Trophoblast cell (in vitro differentiated cells and primary cell): ENCODE measurements around the gene LGALS14.

ENCODE experiments used
- DNase-seq, 2 donors: peaks; one replicate each; pipeline ENCODE4 v3.0.0-alpha.2; 2016
- H2AFZ ChIP-seq: 2 replicates; pipeline ENCODE4 v1.6.1; 2013; ENCODE audit warnings: low read length, moderate library complexity, mild to moderate bottlenecking; ENCODE audit not compliant: insufficient read depth, poor library complexity
- H2AK5ac ChIP-seq: 2 replicates; pipeline ENCODE4 v1.6.1; 2013; ENCODE audit warnings: mild to moderate bottlenecking, low read length
- H2BK120ac ChIP-seq: 2 replicates; pipeline ENCODE4 v1.6.1; 2013; ENCODE audit warnings: low read length, mild to moderate bottlenecking, moderate library complexity; ENCODE audit not compliant: insufficient read depth, poor library complexity
- H2BK12ac ChIP-seq: 2 replicates; pipeline ENCODE4 v1.6.1; 2013; ENCODE audit warnings: mild to moderate bottlenecking, low read length, moderate library complexity
- H2BK5ac ChIP-seq: 2 replicates; pipeline ENCODE4 v1.6.1; 2013; ENCODE audit warnings: low read length, low read depth, moderate library complexity, mild to moderate bottlenecking; ENCODE audit not compliant: poor library complexity
- H3K14ac ChIP-seq: 2 replicates; pipeline ENCODE4 v1.6.1; 2013; ENCODE audit warnings: mild to moderate bottlenecking, low read length
- H3K18ac ChIP-seq: 2 replicates; pipeline ENCODE4 v1.6.1; 2013; ENCODE audit warnings: mild to moderate bottlenecking, low read length
- H3K23ac ChIP-seq: 2 replicates; pipeline ENCODE4 v1.6.1; 2013; ENCODE audit warnings: low read length
- H3K27ac ChIP-seq: 2 replicates; pipeline ENCODE4 v1.5.1; 2013; ENCODE audit warnings: low read depth, mild to moderate bottlenecking, inconsistent platforms, low read length, moderate library complexity
- H3K27me3 ChIP-seq: 2 replicates; pipeline ENCODE4 v1.6.1; 2013; ENCODE audit warnings: inconsistent platforms, mild to moderate bottlenecking, low read length, moderate library complexity; ENCODE audit not compliant: insufficient read depth
- H3K36me3 ChIP-seq, 2 experiments: 1 replicate in 1 of 2; 2 replicates in 1 of 2; pipeline ENCODE4 v1.6.1; 2013; ENCODE audit warnings: low read length in 2 of 2, mild to moderate bottlenecking in 2 of 2, moderate library complexity in 1 of 2; ENCODE audit not compliant: insufficient read depth in 2 of 2, control insufficient read depth in 1 of 2
- H3K4ac ChIP-seq: 2 replicates; pipeline ENCODE4 v1.6.1; 2013; ENCODE audit warnings: low read depth, mild to moderate bottlenecking, low read length, moderate library complexity
- H3K4me1 ChIP-seq, 2 experiments: 1 replicate in 1 of 2; 2 replicates in 1 of 2; pipeline ENCODE4 v1.6.1; 2013; ENCODE audit warnings: low read length in 2 of 2, mild to moderate bottlenecking in 2 of 2, moderate library complexity in 1 of 2; ENCODE audit not compliant: insufficient read depth in 2 of 2, control insufficient read depth in 1 of 2
- H3K4me2 ChIP-seq: 2 replicates; pipeline ENCODE4 v1.6.1; 2013; ENCODE audit warnings: inconsistent platforms, mild to moderate bottlenecking, low read length, moderate library complexity
- H3K4me3 ChIP-seq: 2 replicates; pipeline ENCODE4 v1.5.1; 2013; ENCODE audit warnings: mild to moderate bottlenecking, low read depth, low read length, inconsistent platforms
- H3K79me1 ChIP-seq: one replicate; pipeline ENCODE4 v1.6.1; 2013; ENCODE audit warnings: low read length
- H3K79me2 ChIP-seq: 2 replicates; pipeline ENCODE4 v1.6.1; 2013; ENCODE audit warnings: low read length, mild to moderate bottlenecking; ENCODE audit not compliant: control insufficient read depth, insufficient read depth, poor library complexity
- H3K9ac ChIP-seq: 2 replicates; pipeline ENCODE4 v1.6.1; 2013; ENCODE audit warnings: mild to moderate bottlenecking, low read length
- H3K9me3 ChIP-seq: 2 replicates; pipeline ENCODE4 v1.6.1; 2013; ENCODE audit warnings: low read depth, mild to moderate bottlenecking, control low read depth, inconsistent platforms, low read length; ENCODE audit not compliant: insufficient read depth
- H4K12ac ChIP-seq: 2 replicates; pipeline ENCODE4 v1.6.1; 2013; ENCODE audit warnings: low read depth, mild to moderate bottlenecking, low read length, moderate library complexity
- H4K8ac ChIP-seq: 2 replicates; pipeline ENCODE4 v1.6.1; 2013; ENCODE audit warnings: low read depth, mild to moderate bottlenecking, low read length, moderate library complexity
- H4K91ac ChIP-seq: one replicate; pipeline ENCODE4 v1.6.1; 2013; ENCODE audit warnings: low read depth, mild to moderate bottlenecking, low read length, moderate library complexity
- WGBS: extraction: QIAGEN DNeasy Blood & Tissue Kit; methylation state at CpG from one replicate; pipeline ENCODE4 v1.1.7; 2013; ENCODE audit warnings: missing lambda C conversion rate; ENCODE audit not compliant: insufficient read length, insufficient coverage; ENCODE audit errors: extremely low coverage; 5-methylcytosine and 5-hydroxymethylcytosine counted together

LGALS14 gene

GRCh38 chr19:39701291-39701690, 3.0 kb upstream of the LGALS14 start:
- Histone ChIP-seq H3K79me2 (no peaks in the 10 kb centered on the region), H3K4me2 (no peak overlapping the region), H2AK5ac (no peak overlapping the region), H3K18ac (no peak overlapping the region), H3K27ac (no peak overlapping the region), H3K4ac (no peak overlapping the region), H2BK5ac (no peak overlapping the region), H4K12ac (no peak overlapping the region), H3K4me1 (peaks cover 0 to 2% of the 10 kb centered on the region in 2 experiments), H3K36me3 (no peaks in the 10 kb centered on the region), H2AFZ (no peak overlapping the region), H4K91ac (no peak overlapping the region), H3K23ac (no peak overlapping the region), H3K9me3 (no peaks in the 10 kb centered on the region), H3K14ac (no peak overlapping the region), H3K27me3 (no peaks in the 10 kb centered on the region), H4K8ac (no peak overlapping the region), H2BK120ac (no peak overlapping the region), H3K9ac (no peak overlapping the region), H2BK12ac (no peak overlapping the region), H3K4me3 (no peak overlapping the region), H3K79me1 (no peaks in the 10 kb centered on the region)
- no CpG with 5 or more reads among the region's 5 CpGs for WGBS
- no peak for DNase-seq

- no peak overlapping the region for H2AK5ac ChIP-seq
- no CpG with 5 or more reads among the region's 8 CpGs for WGBS
Measured at GRCh38 chr19:39705578-39706188, 1.4 kb downstream of the LGALS14 start.

GRCh38 chr19:39708594-39708993, 4.3 kb downstream of the LGALS14 start:
- Histone ChIP-seq H2BK5ac (no peak overlapping the region), H4K91ac (no peak overlapping the region), H3K4me3 (no peak overlapping the region), H3K23ac (no peak overlapping the region), H3K36me3 (no peaks in the 10 kb centered on the region), H2BK12ac (peak overlapping the region; percentile 32), H2BK120ac (peak overlapping the region; percentile 77), H2AFZ (no peak overlapping the region), H3K9me3 (no peaks in the 10 kb centered on the region), H3K4me2 (no peak overlapping the region), H3K14ac (no peak overlapping the region), H3K27me3 (no peaks in the 10 kb centered on the region), H4K12ac (no peak overlapping the region), H3K4me1 (peaks cover 0 to 10% of the 10 kb centered on the region in 2 experiments), H2AK5ac (no peak overlapping the region), H3K79me1 (no peaks in the 10 kb centered on the region), H3K79me2 (no peaks in the 10 kb centered on the region), H3K4ac (no peak overlapping the region), H4K8ac (no peak overlapping the region), H3K27ac (no peak overlapping the region), H3K18ac (no peak overlapping the region), H3K9ac (no peak overlapping the region)
- DNase-seq = no peak
- WGBS = no CpG with 5 or more reads among the region's 6 CpGs

More at GRCh38 chr19:39705578-39706188, 1.4 kb downstream of the LGALS14 start:
- H3K79me2 ChIP-seq = no peaks in the 10 kb centered on the region
- H3K23ac ChIP-seq = no peak overlapping the region
- H3K9me3 ChIP-seq = no peaks in the 10 kb centered on the region
- H3K9ac ChIP-seq = no peak overlapping the region
- no peak overlapping the region for H3K27ac ChIP-seq
- peaks cover 0 to 10% of the 10 kb centered on the region in 2 experiments for H3K4me1 ChIP-seq
- no peak overlapping the region for H2BK12ac ChIP-seq
- H3K4me2 ChIP-seq = no peak overlapping the region
- no peak overlapping the region for H4K8ac ChIP-seq
- no peak overlapping the region for H3K14ac ChIP-seq
- H2BK120ac ChIP-seq = no peak overlapping the region
- DNase-seq = no peak
- H2AFZ ChIP-seq = no peak overlapping the region
- H3K18ac ChIP-seq = no peak overlapping the region
- H3K36me3 ChIP-seq = no peaks in the 10 kb centered on the region
- H4K12ac ChIP-seq = no peak overlapping the region
- H4K91ac ChIP-seq = no peak overlapping the region
- no peaks in the 10 kb centered on the region for H3K79me1 ChIP-seq
- no peak overlapping the region for H3K4ac ChIP-seq
- no peak overlapping the region for H3K4me3 ChIP-seq
- H3K27me3 ChIP-seq = no peaks in the 10 kb centered on the region
- H2BK5ac ChIP-seq = no peak overlapping the region

- Histone ChIP-seq H3K27me3 (no peaks in the 10 kb centered on the region), H4K91ac (no peak overlapping the region), H3K9me3 (no peaks in the 10 kb centered on the region), H2AK5ac (no peak overlapping the region), H3K27ac (peak overlapping the region; percentile 50), H2BK120ac (no peak overlapping the region), H3K4ac (no peak overlapping the region), H2AFZ (no peak overlapping the region), H2BK5ac (no peak overlapping the region), H3K23ac (no peak overlapping the region), H3K9ac (no peak overlapping the region), H2BK12ac (no peak overlapping the region), H3K4me3 (no peak overlapping the region), H4K12ac (no peak overlapping the region), H4K8ac (no peak overlapping the region), H3K14ac (no peak overlapping the region), H3K36me3 (no peaks in the 10 kb centered on the region), H3K4me1 (peaks cover 0 to 10% of the 10 kb centered on the region in 2 experiments), H3K79me1 (no peaks in the 10 kb centered on the region), H3K18ac (no peak overlapping the region), H3K79me2 (no peaks in the 10 kb centered on the region), H3K4me2 (no peak overlapping the region)
- peak; percentile 96 to 98 for DNase-seq
- WGBS = no CpG with 5 or more reads among the region's 5 CpGs
Measured at GRCh38 chr19:39709026-39709872, 5.0 kb downstream of the LGALS14 start.
